ENCODE data around the gene SBF1. TPM values are rescaled to one million over a fixed set of nuclear protein-coding genes. Genes with fewer than 3 reads are reported as not detected.
"Not testable (repeated sequence)": the region's sequence is repeated elsewhere in the genome, so short reads cannot be mapped to it uniquely, and the experiment has no call there.

Gene SBF1
- 63.5 TPM for total RNA-seq
- long read RNA-seq, full-length matches to known transcripts = 21 of 109 reads
- long read RNA-seq, partial matches to known transcripts = 57 of 109 reads
- long read RNA-seq, other reads (novel, unspliced or antisense) = 31 of 109 reads

GRCh38 chr22:50474710-50475651 lies at the start of gene SBF1:
SBF1 (minus strand) TSS chr22:50475035; CDS start chr22:50474840, 195 bp downstream.
- DNase-seq (ENCODE audit: low spot score) = peak; percentile 98
- intact Hi-C loops (cut with DNase I) = no loop called here

- intact Hi-C loops (cut with DNase I) = no loop called here
- no peak for DNase-seq (ENCODE audit: low spot score)
Observed at GRCh38 chr22:50523806-50524675, 49.2 kb upstream of the SBF1 start.

GRCh38 chr22:50523458-50523805 lies 48.6 kb upstream of the SBF1 start:
- DNase-seq (ENCODE audit: low spot score) = no peak
- intact Hi-C loops (cut with DNase I) = no loop called here

GRCh38 chr22:50522806-50523438 lies 48.1 kb upstream of the SBF1 start:
- DNase-seq (ENCODE audit: low spot score) = no peak
- intact Hi-C loops (cut with DNase I) = no loop called here

- no peak for DNase-seq (ENCODE audit: low spot score)
- intact Hi-C loops (cut with DNase I) = no loop called here
Observed at GRCh38 chr22:50522208-50522805, 47.5 kb upstream of the SBF1 start.

- intact Hi-C loops (cut with DNase I) = no loop called here
- no peak for DNase-seq (ENCODE audit: low spot score)
Observed at GRCh38 chr22:50521710-50522109, 46.9 kb upstream of the SBF1 start.

GRCh38 chr22:50520826-50521453 lies 46.1 kb upstream of the SBF1 start:
- intact Hi-C loops (cut with DNase I) = no loop called here
- DNase-seq (ENCODE audit: low spot score) = no peak

- DNase-seq (ENCODE audit: low spot score); intact Hi-C loops (cut with DNase I): not testable (repeated sequence)
Observed at GRCh38 chr22:50520184-50520583, 45.3 kb upstream of the SBF1 start.

GRCh38 chr22:50519151-50519550 lies 44.3 kb upstream of the SBF1 start:
- intact Hi-C loops (cut with DNase I) = no loop called here
- DNase-seq (ENCODE audit: low spot score) = no peak

GRCh38 chr22:50518606-50519005 lies 43.8 kb upstream of the SBF1 start:
- DNase-seq (ENCODE audit: low spot score) = no peak

GRCh38 chr22:50517495-50518260 lies 42.8 kb upstream of the SBF1 start:
- DNase-seq (ENCODE audit: low spot score) = no peak
- intact Hi-C loops (cut with DNase I) = no loop called here

More at GRCh38 chr22:50518606-50519005, 43.8 kb upstream of the SBF1 start:
- intact Hi-C loops (cut with DNase I) = no loop called here

GRCh38 chr22:50516891-50517290 lies 42.1 kb upstream of the SBF1 start:
- no peak for DNase-seq (ENCODE audit: low spot score)

GRCh38 chr22:50516068-50516467 lies 41.2 kb upstream of the SBF1 start:
- intact Hi-C loops (cut with DNase I) = no loop called here
- no peak for DNase-seq (ENCODE audit: low spot score)

More at GRCh38 chr22:50516891-50517290, 42.1 kb upstream of the SBF1 start:
- intact Hi-C loops (cut with DNase I) = no loop called here

GRCh38 chr22:50513175-50513574 lies 38.3 kb upstream of the SBF1 start:
- DNase-seq (ENCODE audit: low spot score) = no peak
- intact Hi-C loops (cut with DNase I) = no loop called here

- intact Hi-C loops (cut with DNase I) = loop anchor here (10.0 kb wide), 1 partner anchor 264 kb away; the partner anchor contains the start of gene TUBGCP6
- DNase-seq (ENCODE audit: low spot score) = no peak
Observed at GRCh38 chr22:50508897-50509296, 34.1 kb upstream of the SBF1 start.

- peak; percentile 98 for DNase-seq (ENCODE audit: low spot score)
- intact Hi-C loops (cut with DNase I) = loop anchor here (10.0 kb wide), 1 partner anchor 263 kb away; the partner anchor contains the start of gene TUBGCP6
Observed at GRCh38 chr22:50507991-50508884, 33.4 kb upstream of the SBF1 start, which contains the start of gene NCAPH2. NCAPH2 (plus strand) TSS chr22:50508224; CDS start chr22:50508338, 114 bp downstream.
